ENCODE data around the gene NFIC.

The NFIC gene

DNA sequence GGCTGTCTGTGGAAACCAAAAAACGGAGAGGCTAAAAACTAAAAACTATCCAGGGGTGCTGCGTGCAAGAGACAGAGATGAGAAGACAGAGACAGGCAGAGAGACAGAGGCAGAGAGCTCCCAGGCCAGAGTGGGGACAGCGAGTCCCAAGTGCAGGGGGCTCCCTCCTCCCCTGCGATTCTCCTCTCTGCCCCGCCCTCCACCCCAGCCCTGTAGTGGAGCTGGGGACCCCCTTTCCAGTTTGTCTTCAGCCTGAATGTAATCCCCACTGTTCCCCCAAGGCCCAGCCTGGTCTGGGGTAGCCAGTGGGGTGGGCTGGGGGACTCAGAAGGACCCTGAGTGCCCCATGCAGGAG, 2.0 kb downstream of the NFIC start:
- TF ChIP-seq CTCF (IDR thresholded peaks at IDR 0.05), result no peak
- TF ChIP-seq ZFX (IDR thresholded peaks at IDR 0.05; ENCODE audit: borderline replicate concordance), result no peak
- peak overlapping the region; percentile 81 for H3K27ac ChIP-seq

DNA sequence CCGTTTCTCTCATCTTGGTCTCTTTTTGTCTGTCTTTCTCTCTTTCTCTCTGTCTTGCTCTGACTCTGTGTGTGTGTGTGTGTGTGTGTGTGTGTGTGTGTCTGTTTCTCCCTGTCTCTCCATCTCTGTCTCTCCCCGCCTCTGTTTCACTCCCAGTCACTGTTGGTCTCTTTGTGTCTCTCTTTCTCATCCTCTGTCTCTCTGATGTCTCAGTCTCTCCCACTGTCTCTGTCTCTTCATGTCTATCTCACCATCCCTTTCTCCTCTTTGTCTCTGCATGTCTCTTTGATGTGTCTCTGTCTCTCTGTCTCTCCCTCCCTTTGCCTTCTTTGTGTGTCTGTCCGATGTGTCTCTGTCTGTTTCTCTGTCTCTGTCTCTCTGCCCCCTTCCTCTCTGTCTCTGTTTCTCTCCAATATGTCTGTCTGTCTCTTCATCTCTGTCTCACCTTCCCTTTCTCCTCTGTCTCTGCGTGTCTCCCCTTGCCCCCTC, 2.5 kb downstream of the NFIC start:
- no peak for TF ChIP-seq ZFX (IDR thresholded peaks at IDR 0.05; ENCODE audit: borderline replicate concordance)
- no peak for TF ChIP-seq CTCF (IDR thresholded peaks at IDR 0.05)
- H3K27ac ChIP-seq, result peak overlapping the region; percentile 81; the same call in 1 of the 2 replicates

DNA sequence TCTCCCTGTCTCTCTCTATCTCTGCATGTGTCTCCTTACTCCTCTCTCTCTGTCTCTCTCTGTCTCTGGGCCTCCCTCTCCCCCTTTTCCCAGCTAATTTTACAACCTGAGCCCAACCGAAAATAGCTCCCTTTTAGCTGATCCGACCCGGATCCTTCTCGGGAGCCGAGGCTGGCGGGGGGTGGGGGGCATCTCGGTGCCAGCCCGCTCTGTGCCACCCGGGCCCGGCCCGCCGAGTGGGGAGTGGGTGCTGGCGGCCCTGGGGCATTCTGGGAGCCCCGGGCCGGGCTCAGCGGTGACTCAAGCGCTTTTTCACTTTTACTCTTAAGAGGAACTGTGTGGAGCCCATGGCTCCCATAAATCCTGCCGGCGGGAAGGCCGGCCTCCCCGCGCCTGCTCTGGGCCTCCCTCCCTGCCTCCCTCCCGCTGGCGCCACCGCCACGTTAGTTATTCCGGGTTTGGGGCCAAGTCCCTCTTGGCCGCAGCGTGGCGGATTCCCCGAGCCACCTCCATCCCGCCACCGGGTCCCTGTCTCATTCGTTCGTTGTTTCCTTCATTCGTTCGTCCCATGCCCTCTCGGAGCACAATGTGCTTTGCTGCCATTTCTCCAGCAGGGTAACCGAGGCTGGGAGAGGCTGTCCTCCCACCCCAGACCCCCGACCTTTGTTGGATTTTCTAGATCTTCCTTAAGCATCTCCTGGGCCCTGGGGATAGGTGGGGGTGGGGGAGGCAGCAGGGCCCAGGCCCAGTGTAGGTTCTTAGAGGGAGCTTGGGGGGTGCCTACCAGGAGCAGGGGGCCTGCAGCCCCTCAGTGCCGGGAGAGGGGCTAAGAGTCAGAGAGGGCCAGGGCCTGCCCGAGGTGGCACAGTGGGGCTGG, 3.2 kb downstream of the NFIC start:
- peak overlapping the region; percentile 81; the same call in 1 of the 2 replicates for H3K27ac ChIP-seq
- TF ChIP-seq ZFX (IDR thresholded peaks at IDR 0.05; ENCODE audit: borderline replicate concordance) (no peak), CTCF (IDR thresholded peaks at IDR 0.05) (no peak)

GRCh38 chr19:3370214-3370720, 3.9 kb downstream of the NFIC start:
- H3K27ac ChIP-seq, result 0 out of 2 replicates have a peak overlapping the region, but pooled peaks have one; percentile 20
- no peak for TF ChIP-seq ZFX (IDR thresholded peaks at IDR 0.05; ENCODE audit: borderline replicate concordance)
- no peak for TF ChIP-seq CTCF (IDR thresholded peaks at IDR 0.05)

DNA sequence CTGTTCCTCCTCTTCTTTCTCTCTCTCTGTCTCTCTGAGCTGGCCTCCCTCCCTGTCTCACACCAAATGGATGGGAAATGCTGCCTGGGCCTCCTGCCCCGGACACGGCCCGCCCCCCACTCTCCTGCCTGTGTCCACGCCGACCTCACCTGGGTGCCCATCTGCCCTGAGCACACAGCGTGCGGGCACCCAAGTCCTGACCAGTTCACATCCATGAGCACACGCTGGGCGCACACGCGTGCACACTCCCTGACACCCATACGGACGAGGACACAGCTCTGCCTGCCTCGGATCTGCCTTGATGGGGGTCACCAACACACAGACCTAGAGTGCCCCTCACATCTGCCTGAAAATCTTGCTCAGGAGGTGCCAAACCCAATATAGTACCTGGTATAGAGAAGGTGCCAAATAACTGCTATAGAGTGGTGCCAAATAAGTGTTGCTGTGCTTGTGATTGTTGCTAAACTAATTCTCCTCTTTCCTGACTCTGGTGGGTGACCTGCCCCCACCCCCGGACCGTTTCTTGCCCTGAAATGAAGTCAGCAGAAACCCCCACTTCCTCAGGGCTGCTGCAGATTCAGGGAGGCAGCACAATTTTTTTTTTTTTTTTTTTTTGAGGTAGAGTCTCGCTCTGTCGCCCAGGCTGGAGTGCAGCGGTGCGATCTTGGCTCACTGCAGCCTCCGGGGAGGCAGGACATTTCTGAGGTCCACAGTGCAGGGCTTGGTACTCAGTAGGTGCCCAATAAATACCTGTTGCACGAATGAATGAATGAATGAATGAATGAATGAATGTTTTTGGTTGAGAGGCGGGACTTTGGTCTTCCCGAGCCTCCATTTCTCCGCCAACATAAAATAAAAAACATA, 4.6 kb downstream of the NFIC start:
- TF ChIP-seq ZFX (IDR thresholded peaks at IDR 0.05; ENCODE audit: borderline replicate concordance), result no peak
- no peak for TF ChIP-seq CTCF (IDR thresholded peaks at IDR 0.05)
- 0 out of 2 replicates have a peak overlapping the region, but pooled peaks have one; percentile 20 for H3K27ac ChIP-seq

DNA sequence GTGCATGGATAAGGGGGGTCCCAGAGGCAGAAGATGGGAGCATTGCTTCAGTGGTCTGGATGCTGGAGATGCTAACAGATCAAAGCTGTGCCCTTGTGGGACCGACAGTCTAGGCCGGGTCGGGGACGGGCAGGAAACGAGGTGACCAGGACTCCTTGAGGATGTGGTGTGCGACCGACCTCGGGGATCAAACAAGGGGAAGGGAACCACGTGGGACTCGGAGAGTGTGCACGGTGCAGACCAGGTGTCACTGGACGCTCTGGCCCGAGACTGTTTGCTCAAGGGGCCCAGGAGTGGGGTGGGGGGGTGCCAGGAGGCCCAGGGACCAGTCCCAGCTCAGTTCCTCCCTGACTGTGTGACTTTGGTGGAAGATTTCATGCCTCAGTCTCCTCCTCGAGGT, 6.0 kb downstream of the NFIC start:
- TF ChIP-seq ZFX (IDR thresholded peaks at IDR 0.05; ENCODE audit: borderline replicate concordance) (no peak), CTCF (IDR thresholded peaks at IDR 0.05) (no peak)
- H3K27ac ChIP-seq, result no peak overlapping the region
